TTC549 (cell line): ENCODE data around the gene SMAD7.

Source experiments
- FAIRE-seq: peaks from 2 replicates; lab custom pipeline; 2012; peaks lifted over from hg19 to GRCh38; lab: Jason Lieb, UNC

The SMAD7 gene

GRCh38 chr18:48959921-48960920 lies 9.5 kb upstream of the SMAD7 start:
- no peak for FAIRE-seq

DNA sequence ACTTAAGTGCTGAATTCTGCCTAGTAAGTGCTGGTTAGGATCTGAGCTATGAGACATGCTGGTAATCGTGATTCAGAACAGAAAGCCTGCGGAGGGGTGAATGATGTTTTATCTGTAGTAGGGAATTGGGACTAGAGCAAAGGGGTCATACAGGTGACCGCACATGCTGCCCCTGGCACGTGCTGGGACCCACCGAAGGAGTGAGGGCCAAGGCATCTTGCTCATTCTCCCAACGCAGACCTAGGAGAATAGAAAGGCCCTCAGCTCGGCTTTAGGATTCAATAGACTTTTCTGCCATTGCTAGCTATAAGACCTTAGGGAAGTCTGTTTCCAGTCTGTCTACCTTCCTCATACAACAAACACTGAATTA lies 8.8 kb upstream of the SMAD7 start:
- no peak for FAIRE-seq

DNA sequence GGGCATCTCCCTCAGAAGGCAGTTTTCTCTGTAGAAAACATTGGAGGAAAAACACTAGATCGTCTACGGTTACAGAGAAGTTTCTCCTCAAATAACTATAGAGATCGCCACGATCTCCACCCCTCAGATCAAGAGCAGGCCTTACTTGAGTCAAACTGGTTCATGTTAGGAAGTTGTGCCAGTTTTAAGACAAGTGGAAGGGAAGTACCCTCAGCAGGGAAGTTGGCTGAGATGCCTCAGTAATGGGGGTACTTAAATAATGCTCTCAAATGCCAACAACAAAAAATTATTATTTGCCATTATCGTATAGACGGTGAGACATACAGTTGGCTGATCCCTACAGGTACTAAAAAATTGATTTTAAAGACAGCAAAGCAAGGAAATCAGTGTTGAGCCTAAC lies 8.2 kb upstream of the SMAD7 start:
- FAIRE-seq: no peak

- FAIRE-seq: no peak
Measured at GRCh38 chr18:48957616-48958015, 6.9 kb upstream of the SMAD7 start.

GRCh38 chr18:48957136-48957535 lies 6.4 kb upstream of the SMAD7 start:
- no peak for FAIRE-seq

DNA sequence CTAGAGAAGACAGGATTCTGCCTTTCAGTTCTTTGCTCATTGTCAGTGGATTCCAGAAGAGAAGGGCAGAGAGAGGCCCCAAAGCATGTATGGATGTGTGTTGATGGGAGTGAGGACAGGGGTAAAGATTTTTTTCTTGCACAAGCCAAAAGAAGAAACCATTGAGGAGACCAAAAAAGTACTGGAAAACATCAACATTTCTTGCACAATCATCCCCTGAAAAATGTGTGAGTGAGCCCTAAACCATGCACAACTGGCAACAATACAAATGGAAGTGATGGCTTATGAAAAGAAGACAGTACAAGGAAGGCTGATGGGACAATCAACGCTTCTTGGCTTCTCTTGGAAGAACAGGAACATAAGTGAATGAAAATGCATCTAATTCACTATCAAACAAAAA lies 5.6 kb upstream of the SMAD7 start:
- FAIRE-seq: no peak

DNA sequence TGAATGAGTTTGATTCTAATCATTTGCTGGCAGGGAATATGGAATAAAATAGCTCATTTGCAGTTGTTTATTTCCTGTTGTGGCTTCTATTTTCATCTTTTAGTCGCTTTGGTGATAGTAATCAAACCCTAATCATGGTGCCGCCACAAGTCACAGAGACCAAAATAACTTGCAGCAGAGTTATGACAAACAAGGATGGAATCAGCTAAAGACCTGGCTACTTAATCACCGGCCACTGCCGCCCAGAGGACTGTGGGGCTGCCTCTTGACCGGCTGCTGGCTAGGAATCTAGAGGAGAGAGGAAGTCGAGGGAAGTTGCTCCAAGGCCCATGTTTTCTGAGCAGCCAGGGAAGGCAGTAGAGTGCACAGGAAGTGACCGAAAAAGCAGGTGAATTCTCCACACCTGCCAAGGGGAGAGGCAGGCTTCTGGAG lies 5.1 kb upstream of the SMAD7 start:
- FAIRE-seq: no peak

DNA sequence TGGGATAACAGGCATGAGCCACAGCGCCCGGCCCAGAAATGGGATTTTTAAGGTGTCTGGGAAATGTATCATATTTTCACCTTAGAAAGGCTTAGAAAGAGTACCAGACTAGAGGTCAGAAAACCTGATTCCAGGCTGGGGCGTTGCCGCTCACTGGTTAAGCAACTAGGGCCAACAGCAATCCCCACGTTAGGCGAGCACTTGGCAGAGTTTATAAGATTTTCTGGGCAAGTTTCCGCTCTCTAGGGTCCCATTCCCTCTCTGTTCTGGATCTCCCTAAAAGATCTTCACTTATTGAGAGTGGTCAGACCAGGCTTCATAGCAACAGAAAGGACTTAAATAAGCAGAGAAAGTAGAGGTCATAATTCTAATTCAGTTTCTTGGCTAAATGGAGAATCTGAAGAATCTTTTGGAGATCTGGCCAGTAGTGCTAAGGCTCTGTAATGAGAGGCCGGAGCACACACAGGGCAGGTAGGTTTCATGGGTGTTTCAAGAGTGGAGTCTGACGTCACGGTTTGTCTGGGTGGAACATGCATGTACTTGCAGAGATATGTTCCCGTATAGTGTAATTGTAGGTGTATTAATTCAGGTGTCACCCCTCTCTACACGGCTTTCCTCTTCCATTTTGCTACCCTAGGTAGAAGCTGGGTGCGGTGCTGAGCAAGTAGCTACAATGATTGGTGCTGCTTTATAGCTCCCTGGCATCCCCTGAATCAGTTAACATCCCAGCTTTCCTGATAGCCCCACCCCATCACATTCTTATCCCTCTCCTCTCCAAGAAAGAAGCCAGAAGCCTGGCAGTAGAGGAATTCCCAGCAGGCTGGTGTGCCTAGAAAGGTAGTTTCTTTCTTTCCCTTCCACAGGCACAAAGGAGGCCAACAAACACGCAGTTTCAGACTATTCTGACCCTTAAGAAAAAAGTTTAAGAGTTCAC lies 4.4 kb upstream of the SMAD7 start:
- no peak for FAIRE-seq

DNA sequence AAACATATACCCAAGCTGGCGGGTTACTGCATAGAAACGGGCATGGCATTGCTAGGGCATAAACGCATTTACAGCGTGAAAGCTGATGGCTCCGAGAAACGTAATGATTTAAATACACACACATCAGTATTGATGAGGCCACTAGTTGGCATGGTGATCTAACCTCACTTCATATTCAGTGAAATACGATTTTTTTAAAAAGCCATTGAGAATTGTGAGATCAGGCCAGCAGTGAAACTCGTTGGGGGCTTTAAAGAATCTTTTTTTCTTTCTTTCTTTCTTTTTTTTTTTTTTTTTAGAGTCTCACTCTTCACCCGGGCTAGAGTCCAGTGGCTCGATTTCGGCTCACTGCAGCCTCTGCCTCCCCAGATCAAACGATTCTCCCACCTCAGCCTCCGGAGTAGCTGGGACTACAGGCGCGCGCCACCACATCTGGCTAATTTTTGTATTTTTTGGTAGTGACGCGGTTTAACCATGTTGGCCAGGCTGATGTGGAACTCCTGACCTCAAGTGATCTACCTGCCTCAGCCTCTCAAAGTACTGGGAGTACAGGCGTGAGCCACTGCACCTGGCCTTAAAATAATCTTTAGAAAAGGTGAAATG lies 2.4 kb upstream of the SMAD7 start:
- no peak for FAIRE-seq

DNA sequence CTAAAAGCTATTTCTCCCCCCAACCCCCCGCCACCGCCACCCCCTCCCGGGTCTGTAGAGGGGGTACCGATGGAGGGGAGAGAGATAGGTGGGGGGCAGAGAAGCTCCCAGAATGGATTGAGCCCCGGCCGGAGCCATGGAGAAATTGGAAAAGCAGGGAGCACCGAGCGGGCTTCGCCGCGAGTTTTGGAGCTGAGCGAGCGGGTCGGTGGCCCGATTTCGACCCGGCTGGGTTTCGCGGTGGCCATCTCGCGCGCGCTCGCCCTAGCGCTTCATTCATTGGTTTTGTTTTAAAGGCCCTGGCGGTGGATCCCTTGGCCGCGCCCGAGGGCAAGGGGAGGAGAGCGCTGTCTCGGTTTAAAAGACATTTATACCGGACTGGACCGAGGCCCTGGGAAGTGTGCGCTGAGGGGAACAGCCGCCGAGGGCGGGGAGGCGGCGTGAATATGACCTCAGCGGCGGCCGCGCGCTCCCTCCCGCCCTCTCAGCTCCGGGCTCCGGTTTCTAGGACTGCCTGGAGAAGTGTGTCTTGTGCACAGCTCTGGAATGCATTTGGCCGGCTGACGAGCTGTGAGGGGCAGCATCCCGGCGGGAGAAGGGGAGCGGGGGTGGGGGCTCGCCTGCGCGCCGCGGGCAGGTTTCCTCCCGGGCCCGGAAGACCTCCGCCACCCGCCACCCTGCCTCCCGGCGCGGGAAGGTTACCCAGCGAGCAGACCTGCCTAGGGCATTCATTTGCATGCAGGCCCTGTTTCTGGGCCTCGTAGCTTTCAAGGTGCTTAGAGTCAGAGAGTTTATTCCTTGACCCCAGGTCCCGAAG lies 1.7 kb upstream of the SMAD7 start:
- FAIRE-seq: no peak

- no peak for FAIRE-seq
Measured at GRCh38 chr18:48951448-48952286, 902 bp upstream of the SMAD7 start.

- FAIRE-seq: no peak
Measured at GRCh38 chr18:48949606-48950535, 894 bp downstream of the SMAD7 start.

- no peak for FAIRE-seq
Measured at GRCh38 chr18:48949050-48949605, 1.6 kb downstream of the SMAD7 start.

DNA sequence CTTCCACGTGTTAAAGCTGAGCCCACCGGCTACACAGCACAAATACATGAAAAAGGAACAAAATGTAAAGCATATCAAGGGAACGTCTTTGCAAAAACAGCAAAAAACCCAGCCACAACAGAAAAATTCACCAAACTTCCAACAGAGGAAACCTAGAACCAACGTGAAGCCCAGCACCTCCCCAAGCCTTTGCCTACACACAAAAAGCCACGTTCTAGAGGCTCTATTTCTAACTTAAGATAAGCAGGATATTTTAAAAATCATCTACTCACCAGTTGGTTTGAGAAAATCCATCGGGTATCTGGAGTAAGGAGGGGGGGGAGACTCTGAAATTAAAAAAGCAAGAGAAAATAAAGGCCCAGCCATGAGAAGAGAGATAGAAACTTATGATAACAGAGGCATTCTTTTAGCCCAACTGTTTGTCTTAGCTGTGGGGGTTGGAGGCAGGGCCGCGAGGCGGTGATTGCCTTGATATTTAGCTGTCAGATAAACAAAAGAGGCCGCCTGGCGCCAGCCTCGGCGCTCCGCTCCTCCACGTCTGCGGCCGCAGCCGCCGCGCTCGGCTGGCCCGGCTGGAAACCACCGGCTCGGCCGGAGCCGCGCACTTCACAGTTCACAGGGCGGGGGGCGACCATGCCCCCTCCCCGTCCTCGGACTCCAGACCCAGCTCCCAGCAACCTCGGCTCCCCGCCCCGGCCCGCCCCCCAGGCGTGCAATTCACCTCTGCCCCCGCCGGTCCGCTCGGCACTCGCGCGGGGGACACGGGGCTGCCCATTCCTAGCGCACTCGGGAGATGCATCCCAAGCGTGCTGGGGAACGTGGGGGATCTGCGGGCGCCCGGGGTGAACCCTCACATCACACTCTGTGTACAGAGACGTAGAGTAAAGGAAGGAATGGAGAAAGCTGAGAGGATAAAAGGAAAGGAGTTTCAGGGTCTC lies 2.4 kb downstream of the SMAD7 start:
- FAIRE-seq: no peak

GRCh38 chr18:48947560-48947959 lies 3.2 kb downstream of the SMAD7 start:
- FAIRE-seq: no peak

DNA sequence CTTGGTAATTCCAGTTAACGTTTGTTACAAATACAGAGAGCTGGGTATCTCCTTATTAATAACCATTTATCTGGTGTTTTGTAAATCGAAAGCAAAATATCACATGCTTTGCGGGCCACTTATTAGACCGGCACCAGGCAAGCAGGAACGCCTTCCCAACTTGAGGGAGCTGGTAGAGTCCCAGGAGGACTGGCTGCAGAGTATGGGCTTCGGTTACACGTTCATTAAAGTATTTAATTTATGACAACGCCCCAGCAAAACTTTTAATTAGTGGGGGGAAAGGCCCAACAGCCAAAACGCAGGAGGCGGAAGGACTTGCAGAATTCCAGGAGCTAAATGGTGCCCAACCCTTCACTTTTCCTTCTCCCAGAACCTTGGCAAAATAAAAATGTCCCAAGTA lies 3.7 kb downstream of the SMAD7 start:
- FAIRE-seq: no peak

GRCh38 chr18:48946329-48946835 lies 4.4 kb downstream of the SMAD7 start:
- FAIRE-seq: no peak

DNA sequence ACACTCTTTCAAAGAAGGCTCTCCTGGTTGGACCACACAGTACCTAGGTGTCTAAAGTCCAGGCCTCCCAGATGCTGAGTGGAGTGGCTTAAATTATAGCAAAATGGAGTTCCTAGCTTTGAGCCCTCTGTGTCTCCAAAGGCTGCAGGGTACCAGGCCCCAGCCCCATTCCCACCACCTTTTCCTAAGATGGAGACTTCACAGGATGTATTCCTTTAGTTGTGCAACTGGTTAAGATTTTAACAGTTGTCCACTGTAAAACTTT lies 4.9 kb downstream of the SMAD7 start:
- FAIRE-seq: no peak
